Loucy (cell line): ENCODE measurements around the gene IGFBPL1.

ENCODE experiments used
- H2AFZ ChIP-seq: fragments of 200-600 bp; sonication (generic); 2 replicates; pipeline ENCODE4 v1.6.0; 2016; ENCODE audit warnings: antibody characterized with exemption, mild to moderate bottlenecking, low read length, moderate library complexity
- H3F3A ChIP-seq: fragments of 200-600 bp; 2 replicates; pipeline ENCODE4 v1.6.0; 2016; ENCODE audit warnings: antibody characterized with exemption, low read depth, mild to moderate bottlenecking
- H3K27me3 ChIP-seq: fragments of 200-600 bp; sonication (generic); 2 replicates; pipeline ENCODE4 v1.6.1; 2014; ENCODE audit warnings: low read length, mild to moderate bottlenecking; ENCODE audit not compliant: insufficient read depth, poor library complexity, severe bottlenecking
- H3K36me3 ChIP-seq: fragments of 200-600 bp; sonication (generic); 2 replicates; pipeline ENCODE4 v1.6.1; 2016; ENCODE audit warnings: low read length; ENCODE audit not compliant: insufficient read depth
- H3K4me1 ChIP-seq: fragments of 200-600 bp; sonication (generic); 2 replicates; pipeline ENCODE4 v1.5.1; 2014; ENCODE audit warnings: low read length, mild to moderate bottlenecking; ENCODE audit not compliant: insufficient read depth, poor library complexity, severe bottlenecking
- H3K4me2 ChIP-seq: fragments of 200-600 bp; sonication (generic); 2 replicates; pipeline ENCODE4 v1.6.0; 2014; ENCODE audit warnings: antibody characterized with exemption, low read length, low read depth, mild to moderate bottlenecking; ENCODE audit not compliant: poor library complexity, severe bottlenecking
- H3K4me3 ChIP-seq: fragments of 200-600 bp; sonication (generic); 2 replicates; pipeline ENCODE4 v1.5.1; 2014; ENCODE audit warnings: low read length, mild to moderate bottlenecking, mixed read lengths; ENCODE audit not compliant: poor library complexity, severe bottlenecking
- H3K79me2 ChIP-seq: fragments of 200-600 bp; sonication (generic); 2 replicates; pipeline ENCODE4 v1.6.1; 2014; ENCODE audit warnings: low read length; ENCODE audit not compliant: insufficient read depth
- H3K9ac ChIP-seq: fragments of 200-600 bp; sonication (generic); 2 replicates; pipeline ENCODE4 v1.6.0; 2014; ENCODE audit warnings: mild to moderate bottlenecking, low read depth, low read length, moderate library complexity; ENCODE audit not compliant: poor library complexity, severe bottlenecking
- H3K9me2 ChIP-seq: fragments of 200-600 bp; sonication (generic); replicated peaks from 2 replicates; pipeline ENCODE4 v1.6.1; 2016; ENCODE audit warnings: low read depth, low read length, mixed read lengths
- H3K9me3 ChIP-seq: fragments of 200-600 bp; sonication (generic); 2 replicates; pipeline ENCODE4 v1.6.1; 2014; ENCODE audit warnings: mild to moderate bottlenecking, antibody characterized with exemption, low read length, low read depth; ENCODE audit not compliant: insufficient read depth
- H4K20me1 ChIP-seq: fragments of 200-600 bp; sonication (generic); 2 replicates; pipeline ENCODE4 v1.6.0; 2014; ENCODE audit warnings: antibody characterized with exemption, low read length, mild to moderate bottlenecking; ENCODE audit not compliant: insufficient read depth, poor library complexity, severe bottlenecking
- CTCF ChIP-seq: fragments of 200-600 bp; sonication (generic); conservative IDR thresholded peaks from 2 replicates; pipeline ENCODE4 v1.5.1; 2014; ENCODE audit warnings: mild to moderate bottlenecking, antibody characterized with exemption, low read length
- EZH2phosphoT487 ChIP-seq: fragments of 200-600 bp; IDR thresholded peaks from 2 replicates; pipeline ENCODE4 v1.6.1; 2018; ENCODE audit warnings: antibody characterized with exemption, mild to moderate bottlenecking, moderate library complexity, borderline replicate concordance

IGFBPL1 gene

DNA sequence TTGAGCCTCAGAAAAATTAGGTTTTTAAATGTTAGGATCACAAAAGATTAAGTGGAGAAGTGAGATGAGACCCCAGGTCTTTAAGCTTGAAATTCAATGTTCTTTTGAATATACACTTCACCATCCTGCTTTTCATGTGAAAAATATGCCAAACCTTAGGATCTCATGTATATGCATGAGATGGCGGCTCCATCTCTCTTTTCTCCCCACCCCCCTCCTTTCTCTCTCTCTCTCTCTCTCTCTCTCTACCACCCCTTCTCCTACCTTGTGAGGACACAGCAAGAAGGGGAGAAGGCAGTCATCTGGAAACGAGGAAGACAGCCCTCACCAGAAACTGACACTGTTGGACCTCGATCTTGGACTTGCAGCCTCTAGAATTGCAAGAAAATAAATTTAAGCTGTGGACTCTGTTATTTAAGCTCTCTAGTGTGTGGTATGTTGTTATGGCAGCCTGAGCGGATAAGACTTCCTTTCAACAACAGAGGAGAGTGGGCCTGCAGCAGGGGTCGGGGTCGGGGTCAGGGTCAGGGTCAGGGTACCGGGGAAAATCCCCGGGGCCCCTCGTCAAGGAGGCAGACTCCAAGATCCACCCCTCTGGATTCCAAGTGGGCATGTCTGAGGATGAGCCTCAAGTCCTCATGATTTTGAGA is 48.1 kb downstream of the IGFBPL1 start:
- Histone ChIP-seq H3K36me3 (no peaks in the 10 kb centered on the region), H3K9me3 (no peaks in the 10 kb centered on the region), H3K4me3 (no peak overlapping the region), H3F3A (no peaks in the 10 kb centered on the region), H4K20me1 (no peaks in the 10 kb centered on the region), H3K9me2 (no peaks in the 10 kb centered on the region), H3K79me2 (no peaks in the 10 kb centered on the region), H3K4me1 (no peaks in the 10 kb centered on the region), H2AFZ (no peak overlapping the region), H3K9ac (no peak overlapping the region), H3K27me3 (no peaks in the 10 kb centered on the region), H3K4me2 (no peak overlapping the region)
- TF ChIP-seq EZH2phosphoT487 (no peak), CTCF (no peak)

DNA sequence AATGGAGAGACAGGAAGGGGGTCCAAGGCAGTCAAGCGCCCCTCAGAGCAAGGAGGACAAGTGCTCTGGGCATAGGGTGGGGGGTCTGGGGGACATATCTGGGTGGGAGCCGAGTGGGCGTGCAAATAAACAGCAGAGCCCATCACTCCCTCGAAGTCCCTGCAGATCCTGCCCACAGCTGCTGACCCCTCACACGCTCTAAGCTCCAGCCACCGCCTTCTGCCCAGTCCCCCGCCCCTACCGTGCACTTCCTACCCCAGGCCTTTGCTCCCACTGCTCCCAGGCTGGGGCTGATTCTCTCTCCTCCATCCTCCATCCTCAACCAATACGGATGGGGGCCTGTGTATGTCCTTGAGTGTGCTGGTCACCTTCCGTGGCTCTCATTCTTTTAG is 48.7 kb downstream of the IGFBPL1 start:
- TF ChIP-seq EZH2phosphoT487 = no peak
- TF ChIP-seq CTCF = no peak
- no peaks in the 10 kb centered on the region for H3F3A ChIP-seq

GRCh38 chr9:38374847-38375571 is 49.2 kb downstream of the IGFBPL1 start:
- no peaks in the 10 kb centered on the region for H3K36me3 ChIP-seq
- H3F3A ChIP-seq = no peaks in the 10 kb centered on the region
- no peak overlapping the region for H3K4me2 ChIP-seq
- no peaks in the 10 kb centered on the region for H3K9me2 ChIP-seq
- no peak overlapping the region for H3K9ac ChIP-seq
- no peaks in the 10 kb centered on the region for H3K79me2 ChIP-seq
- H2AFZ ChIP-seq = no peak overlapping the region
- no peaks in the 10 kb centered on the region for H3K9me3 ChIP-seq
- no peak overlapping the region for H3K4me3 ChIP-seq
- H3K27me3 ChIP-seq = no peaks in the 10 kb centered on the region
- H4K20me1 ChIP-seq = no peaks in the 10 kb centered on the region
- no peak for TF ChIP-seq CTCF
- no peak for TF ChIP-seq EZH2phosphoT487
- H3K4me1 ChIP-seq = no peaks in the 10 kb centered on the region

More for the DNA sequence above, 48.7 kb downstream of the IGFBPL1 start:
- Histone ChIP-seq H3K4me3 (no peak overlapping the region), H3K4me2 (no peak overlapping the region), H3K79me2 (no peaks in the 10 kb centered on the region), H3K9ac (no peak overlapping the region), H3K27me3 (no peaks in the 10 kb centered on the region), H2AFZ (no peak overlapping the region), H3K9me2 (no peaks in the 10 kb centered on the region), H3K4me1 (no peaks in the 10 kb centered on the region), H3K36me3 (no peaks in the 10 kb centered on the region), H3K9me3 (no peaks in the 10 kb centered on the region), H4K20me1 (no peaks in the 10 kb centered on the region)
